ENCODE measurements around the gene UBXN2A. TPM values are rescaled to one million over a fixed set of nuclear protein-coding genes. Genes with fewer than 3 reads are reported as not detected.
"Not testable (repeated sequence)": the region's sequence is repeated elsewhere in the genome, so short reads cannot be mapped to it uniquely, and the experiment has no call there.

UBXN2A gene
- total and polyA plus RNA-seq, 3 donors from 2014 or later = 9.4 to 18.4 (median 11.9) TPM

DNA sequence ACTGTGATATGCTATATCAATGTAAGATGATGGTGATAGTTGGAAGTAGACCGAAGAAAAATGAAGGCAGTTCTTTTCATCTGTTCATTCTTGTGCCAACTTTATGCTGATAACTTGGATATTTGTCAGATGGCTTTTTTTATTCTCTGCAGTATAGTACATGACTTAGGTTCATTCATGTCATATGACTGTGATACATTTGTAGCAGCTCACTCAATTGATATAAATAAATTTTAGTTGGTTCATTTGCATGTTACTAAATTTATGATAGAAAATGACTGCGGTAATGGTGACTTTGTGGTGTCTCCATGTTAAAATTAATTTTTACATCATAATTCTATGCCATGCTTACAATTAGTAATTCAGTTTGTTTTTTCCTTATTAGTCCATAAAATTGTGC, 7.1 kb downstream of the UBXN2A start:
- H3K27ac ChIP-seq = no peak overlapping the region

DNA sequence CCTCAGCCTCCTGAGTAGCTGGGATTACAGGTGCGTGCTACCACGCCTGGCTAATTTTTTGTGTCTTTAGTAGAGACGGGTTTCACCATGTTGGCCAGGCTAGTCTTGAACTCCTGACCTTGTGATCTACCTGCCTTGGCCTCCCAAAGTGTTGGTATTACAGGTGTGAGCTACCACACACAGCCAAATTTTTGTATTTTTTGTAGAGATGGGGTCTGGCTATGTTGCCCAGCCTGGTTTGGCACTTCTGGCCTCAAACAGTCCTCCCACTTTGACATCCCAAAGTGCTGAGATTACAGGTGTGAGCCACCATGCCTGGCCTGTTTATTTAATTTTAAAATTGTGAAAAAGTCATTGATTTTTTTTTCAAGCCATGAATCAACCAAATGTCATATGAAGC, 12.3 kb downstream of the UBXN2A start:
- DNase-seq; H3K36me3 ChIP-seq (ENCODE audit: low read depth, missing control alignments); H3K4me3 ChIP-seq; H3K27ac ChIP-seq; H3K27me3 ChIP-seq; H3K4me1 ChIP-seq; intact Hi-C loops (cut with DNase I; ENCODE audit: low total_unique reads); H3K9me3 ChIP-seq: not testable (repeated sequence)
- 79 to 92% methylated on average over 3 of the region's 3 CpGs for WGBS, 2 donors

More for the DNA sequence above, 7.1 kb downstream of the UBXN2A start:
- intact Hi-C loops (cut with DNase I; ENCODE audit: low total_unique reads) = no loop called here
- Histone ChIP-seq H3K27me3 (no peaks in the 10 kb centered on the region), H3K36me3 (ENCODE audit: low read depth, missing control alignments) (no peaks in the 10 kb centered on the region), H3K4me1 (peaks cover 5% of the 10 kb centered on the region), H3K9me3 (no peaks in the 10 kb centered on the region), H3K4me3 (no peak overlapping the region)
- TF ChIP-seq, protein P1, sequence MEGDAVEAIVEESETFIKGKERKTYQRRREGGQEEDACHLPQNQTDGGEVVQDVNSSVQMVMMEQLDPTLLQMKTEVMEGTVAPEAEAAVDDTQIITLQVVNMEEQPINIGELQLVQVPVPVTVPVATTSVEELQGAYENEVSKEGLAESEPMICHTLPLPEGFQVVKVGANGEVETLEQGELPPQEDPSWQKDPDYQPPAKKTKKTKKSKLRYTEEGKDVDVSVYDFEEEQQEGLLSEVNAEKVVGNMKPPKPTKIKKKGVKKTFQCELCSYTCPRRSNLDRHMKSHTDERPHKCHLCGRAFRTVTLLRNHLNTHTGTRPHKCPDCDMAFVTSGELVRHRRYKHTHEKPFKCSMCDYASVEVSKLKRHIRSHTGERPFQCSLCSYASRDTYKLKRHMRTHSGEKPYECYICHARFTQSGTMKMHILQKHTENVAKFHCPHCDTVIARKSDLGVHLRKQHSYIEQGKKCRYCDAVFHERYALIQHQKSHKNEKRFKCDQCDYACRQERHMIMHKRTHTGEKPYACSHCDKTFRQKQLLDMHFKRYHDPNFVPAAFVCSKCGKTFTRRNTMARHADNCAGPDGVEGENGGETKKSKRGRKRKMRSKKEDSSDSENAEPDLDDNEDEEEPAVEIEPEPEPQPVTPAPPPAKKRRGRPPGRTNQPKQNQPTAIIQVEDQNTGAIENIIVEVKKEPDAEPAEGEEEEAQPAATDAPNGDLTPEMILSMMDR (IDR thresholded peaks at IDR 0.05) = no peak
- TF ChIP-seq POLR2A (IDR thresholded peaks at IDR 0.05) = no peak
- no peak for DNase-seq
- 76 to 84% methylated on average over 2 of the region's 2 CpGs for WGBS, 2 donors

DNA sequence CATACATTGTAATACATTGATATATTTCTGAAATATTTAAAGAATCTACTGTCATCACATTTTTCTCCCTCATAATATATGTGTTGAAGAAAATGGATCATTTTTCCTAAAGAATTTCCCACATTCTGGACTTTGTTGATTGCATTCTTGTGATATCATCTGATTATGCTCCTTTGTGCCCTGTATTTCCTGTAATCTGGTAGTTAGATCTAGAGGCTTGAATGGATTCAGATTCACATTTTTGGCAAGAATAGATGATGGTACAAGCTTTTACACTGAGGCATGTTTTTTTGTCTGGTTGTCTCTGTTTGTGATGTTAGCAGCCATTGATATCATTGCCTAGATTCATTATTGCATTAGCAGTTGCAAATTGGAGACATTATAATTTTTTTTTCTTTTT, 13.4 kb downstream of the UBXN2A start:
- H3K36me3 ChIP-seq (ENCODE audit: low read depth, missing control alignments) = no peaks in the 10 kb centered on the region
- intact Hi-C loops (cut with DNase I; ENCODE audit: low total_unique reads) = no loop called here
- no peaks in the 10 kb centered on the region for H3K9me3 ChIP-seq
- no peak overlapping the region for H3K27ac ChIP-seq
- no peak for DNase-seq
- no peaks in the 10 kb centered on the region for H3K4me1 ChIP-seq
- H3K27me3 ChIP-seq = no peaks in the 10 kb centered on the region
- TF ChIP-seq, protein P1 (IDR thresholded peaks at IDR 0.05) = no peak
- no peak for TF ChIP-seq POLR2A (IDR thresholded peaks at IDR 0.05)
- H3K4me3 ChIP-seq = no peak overlapping the region

DNA sequence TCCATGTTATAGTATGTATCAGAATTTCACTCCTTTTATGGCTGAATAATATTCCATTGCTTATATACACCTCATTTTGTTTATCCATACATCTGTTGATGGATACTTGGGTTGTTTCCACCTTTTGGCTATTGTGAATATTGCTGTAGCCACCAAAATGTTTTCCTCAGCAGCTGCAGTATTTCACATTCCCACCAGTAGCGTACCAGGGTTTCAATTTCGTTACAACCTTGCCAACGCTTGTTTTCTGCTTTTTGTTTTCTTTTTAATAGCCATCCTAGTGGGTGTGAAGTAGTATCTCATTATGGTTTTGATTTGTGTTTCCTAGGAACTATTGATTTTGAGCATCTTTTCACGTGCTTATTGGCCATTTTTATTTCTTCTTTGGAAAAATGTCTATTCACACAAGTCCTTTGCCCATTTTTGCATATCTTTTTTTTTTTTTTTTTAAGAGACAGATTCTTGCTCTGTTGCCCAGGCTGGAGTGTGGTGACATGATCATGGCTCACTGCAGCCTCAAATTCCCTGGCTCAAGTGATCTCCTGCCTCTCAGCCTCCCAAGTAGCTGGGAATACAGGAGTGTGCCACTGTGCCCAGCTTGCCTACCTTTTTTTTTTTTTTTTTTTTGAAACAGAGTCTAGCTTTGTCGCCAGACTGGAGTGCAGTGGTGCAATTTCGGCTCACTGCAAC, 14.2 kb downstream of the UBXN2A start:
- Histone ChIP-seq H3K27ac (no peak overlapping the region), H3K27me3 (no peaks in the 10 kb centered on the region), H3K9me3 (no peaks in the 10 kb centered on the region), H3K4me3 (no peak overlapping the region), H3K4me1 (no peaks in the 10 kb centered on the region), H3K36me3 (ENCODE audit: low read depth, missing control alignments) (no peaks in the 10 kb centered on the region)
- TF ChIP-seq, protein P1 (IDR thresholded peaks at IDR 0.05) = no peak
- no peak for TF ChIP-seq POLR2A (IDR thresholded peaks at IDR 0.05)
- WGBS, 2 donors = 86 to 93% methylated on average over 6 of the region's 6 CpGs
- intact Hi-C loops (cut with DNase I; ENCODE audit: low total_unique reads) = no loop called here
- no peak for DNase-seq

DNA sequence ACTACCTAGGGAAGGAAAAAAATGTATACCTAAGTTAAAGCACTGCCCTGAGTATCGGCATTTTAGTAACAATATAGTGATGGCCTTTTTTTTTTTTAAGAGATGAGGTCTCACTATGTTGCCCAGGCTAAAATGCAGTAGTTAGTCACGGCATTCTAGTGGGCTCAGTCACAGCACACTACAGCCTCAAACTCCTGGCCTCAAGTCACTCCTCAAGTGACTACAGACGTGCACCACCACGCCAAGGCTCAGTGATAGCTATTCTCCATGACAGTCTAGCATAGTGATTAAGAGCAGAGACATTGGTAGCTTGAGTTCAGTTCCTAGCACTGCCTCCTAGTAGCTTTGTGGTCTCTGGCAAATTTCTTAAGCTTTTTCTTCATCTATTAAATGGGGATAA, 27.6 kb downstream of the UBXN2A start:
- H3K4me1 ChIP-seq = no peaks in the 10 kb centered on the region
- DNase-seq = no peak
- no peaks in the 10 kb centered on the region for H3K27me3 ChIP-seq
- no peak overlapping the region for H3K27ac ChIP-seq
- no peak overlapping the region for H3K4me3 ChIP-seq
- no peaks in the 10 kb centered on the region for H3K36me3 ChIP-seq (ENCODE audit: low read depth, missing control alignments)
- intact Hi-C loops (cut with DNase I; ENCODE audit: low total_unique reads) = no loop called here
- no peak for TF ChIP-seq POLR2A (IDR thresholded peaks at IDR 0.05)
- TF ChIP-seq, protein P1 (IDR thresholded peaks at IDR 0.05) = no peak
- WGBS, 2 donors = 97% methylated on average over 4 of the region's 4 CpGs
- no peaks in the 10 kb centered on the region for H3K9me3 ChIP-seq
